Vagina (tissue), 2 donors: Measurements from ENCODE around the gene FADS2.

ENCODE experiments used
- POLR2A ChIP-seq, 2 donors: fragments of 450-650 bp; IDR thresholded peaks; one replicate each; pipeline ENCODE4 v1.6.1; 2017; ENCODE audit warnings: antibody characterized with exemption in 2 of 2, mild to moderate bottlenecking in 2 of 2, moderate library complexity in 2 of 2
- POLR2AphosphoS5 ChIP-seq, 2 donors: sonication (generic); formaldehyde crosslinking; IDR thresholded peaks; one replicate each; pipeline ENCODE4 v1.9.0; 2017; ENCODE audit warnings: antibody characterized with exemption in 2 of 2, mild to moderate bottlenecking in 2 of 2, low read depth in 1 of 2; ENCODE audit not compliant: insufficient read depth in 1 of 2
- TF ChIP-seq, protein P1 (sequence below), 3 experiments: fragments of 450-650 bp in 2 of 3; fragments of 200-600 bp in 1 of 3; sonication (generic) in 1 of 3; IDR thresholded peaks; one replicate each; pipeline ENCODE4 v1.5.1; 2017 to 2019; ENCODE audit warnings: antibody characterized with exemption in 3 of 3, mild to moderate bottlenecking in 2 of 3, moderate library complexity in 2 of 3

DNA sequence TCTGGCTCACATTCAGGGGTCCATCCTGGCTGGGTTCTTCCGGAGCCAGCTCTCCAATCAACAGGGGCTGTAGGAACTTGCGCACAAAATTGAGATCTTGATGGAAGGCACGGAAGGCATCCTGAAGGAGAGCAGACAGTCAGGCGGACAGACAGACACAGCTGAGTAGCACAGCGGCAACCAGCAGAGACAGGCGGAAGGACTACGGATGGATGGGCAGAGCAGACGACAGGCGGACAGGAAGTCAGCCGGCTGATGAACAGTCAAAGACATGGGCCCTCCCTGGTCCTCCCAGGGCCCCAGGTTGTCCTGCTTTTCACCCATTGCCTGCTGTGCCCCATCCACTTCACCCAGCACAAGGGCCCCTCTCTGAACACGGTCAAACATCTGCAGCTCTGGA is 51.9 kb downstream of the FADS2 start:
- TF ChIP-seq, protein P1, sequence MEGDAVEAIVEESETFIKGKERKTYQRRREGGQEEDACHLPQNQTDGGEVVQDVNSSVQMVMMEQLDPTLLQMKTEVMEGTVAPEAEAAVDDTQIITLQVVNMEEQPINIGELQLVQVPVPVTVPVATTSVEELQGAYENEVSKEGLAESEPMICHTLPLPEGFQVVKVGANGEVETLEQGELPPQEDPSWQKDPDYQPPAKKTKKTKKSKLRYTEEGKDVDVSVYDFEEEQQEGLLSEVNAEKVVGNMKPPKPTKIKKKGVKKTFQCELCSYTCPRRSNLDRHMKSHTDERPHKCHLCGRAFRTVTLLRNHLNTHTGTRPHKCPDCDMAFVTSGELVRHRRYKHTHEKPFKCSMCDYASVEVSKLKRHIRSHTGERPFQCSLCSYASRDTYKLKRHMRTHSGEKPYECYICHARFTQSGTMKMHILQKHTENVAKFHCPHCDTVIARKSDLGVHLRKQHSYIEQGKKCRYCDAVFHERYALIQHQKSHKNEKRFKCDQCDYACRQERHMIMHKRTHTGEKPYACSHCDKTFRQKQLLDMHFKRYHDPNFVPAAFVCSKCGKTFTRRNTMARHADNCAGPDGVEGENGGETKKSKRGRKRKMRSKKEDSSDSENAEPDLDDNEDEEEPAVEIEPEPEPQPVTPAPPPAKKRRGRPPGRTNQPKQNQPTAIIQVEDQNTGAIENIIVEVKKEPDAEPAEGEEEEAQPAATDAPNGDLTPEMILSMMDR (IDR thresholded peaks at IDR 0.05) = no peak
- TF ChIP-seq POLR2A (IDR thresholded peaks at IDR 0.05) = no peak
- no peak for TF ChIP-seq POLR2AphosphoS5 (IDR thresholded peaks at IDR 0.05; ENCODE audit: insufficient read depth in 1 of 2, low read depth in 1 of 2)
